ENCODE data around the gene CYP26C1.

Gene CYP26C1, protein sequence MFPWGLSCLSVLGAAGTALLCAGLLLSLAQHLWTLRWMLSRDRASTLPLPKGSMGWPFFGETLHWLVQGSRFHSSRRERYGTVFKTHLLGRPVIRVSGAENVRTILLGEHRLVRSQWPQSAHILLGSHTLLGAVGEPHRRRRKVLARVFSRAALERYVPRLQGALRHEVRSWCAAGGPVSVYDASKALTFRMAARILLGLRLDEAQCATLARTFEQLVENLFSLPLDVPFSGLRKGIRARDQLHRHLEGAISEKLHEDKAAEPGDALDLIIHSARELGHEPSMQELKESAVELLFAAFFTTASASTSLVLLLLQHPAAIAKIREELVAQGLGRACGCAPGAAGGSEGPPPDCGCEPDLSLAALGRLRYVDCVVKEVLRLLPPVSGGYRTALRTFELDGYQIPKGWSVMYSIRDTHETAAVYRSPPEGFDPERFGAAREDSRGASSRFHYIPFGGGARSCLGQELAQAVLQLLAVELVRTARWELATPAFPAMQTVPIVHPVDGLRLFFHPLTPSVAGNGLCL

GRCh38 chr10:93059975-93060886 lies at the start of gene CYP26C1:
Gene CYP26C1 (plus strand): TSS chr10:93060798. CDS start chr10:93061264, 466 bp downstream.
- DNase-seq (ENCODE audit: low read depth in 2 of 2, low spot score in 1 of 2): no peak

DNA sequence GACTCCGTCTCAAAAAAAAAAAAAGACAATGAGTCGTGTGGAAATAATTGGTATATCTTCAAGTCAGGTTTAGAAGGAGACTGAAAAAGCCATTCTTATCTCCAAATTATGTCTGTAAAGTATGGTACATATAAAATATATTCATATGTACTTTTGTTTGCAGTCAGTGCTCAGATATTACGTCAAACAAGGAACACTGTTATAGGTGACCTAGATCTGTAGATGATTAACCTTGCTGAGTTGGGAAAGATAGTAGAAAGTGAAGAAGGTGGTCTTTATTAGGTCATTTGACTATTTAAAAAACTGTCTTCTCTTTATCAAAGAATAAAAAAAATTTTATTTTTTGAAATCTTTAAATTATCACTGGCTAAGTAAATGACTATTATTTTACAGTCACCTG lies 44.9 kb upstream of the CYP26C1 start:
- no peak for DNase-seq (ENCODE audit: low read depth in 2 of 2, low spot score in 1 of 2)

DNA sequence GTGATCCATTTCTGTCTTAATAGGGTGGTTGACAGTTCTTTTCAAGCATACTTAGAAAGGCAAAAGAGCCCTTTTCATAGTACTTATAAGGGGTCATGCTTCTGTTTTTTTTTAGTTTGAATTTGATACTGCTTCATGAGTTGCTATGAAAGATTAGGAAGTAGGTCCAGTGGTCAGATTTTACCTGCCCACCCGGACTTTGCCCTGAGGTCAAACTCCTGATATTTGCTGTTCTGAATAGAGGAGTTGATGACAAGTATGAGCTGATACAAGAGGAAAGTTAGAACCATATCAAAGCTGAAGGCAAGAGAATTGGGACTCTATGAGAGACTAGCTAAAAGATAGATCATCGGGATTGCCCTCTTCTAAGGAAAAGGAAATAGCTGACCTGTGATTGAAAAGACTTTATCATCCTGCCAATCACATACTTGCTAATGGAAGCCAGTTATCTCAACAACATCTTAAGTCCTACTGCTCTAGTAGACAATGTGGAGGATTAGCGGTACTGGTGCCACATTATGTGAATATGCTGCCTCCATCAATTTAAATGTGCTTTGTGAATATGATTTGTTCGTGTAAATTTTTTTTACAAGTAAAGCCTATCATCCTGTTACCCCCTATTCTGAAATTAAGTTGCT lies 37.5 kb upstream of the CYP26C1 start:
- DNase-seq (ENCODE audit: low read depth in 2 of 2, low spot score in 1 of 2): no peak

DNA sequence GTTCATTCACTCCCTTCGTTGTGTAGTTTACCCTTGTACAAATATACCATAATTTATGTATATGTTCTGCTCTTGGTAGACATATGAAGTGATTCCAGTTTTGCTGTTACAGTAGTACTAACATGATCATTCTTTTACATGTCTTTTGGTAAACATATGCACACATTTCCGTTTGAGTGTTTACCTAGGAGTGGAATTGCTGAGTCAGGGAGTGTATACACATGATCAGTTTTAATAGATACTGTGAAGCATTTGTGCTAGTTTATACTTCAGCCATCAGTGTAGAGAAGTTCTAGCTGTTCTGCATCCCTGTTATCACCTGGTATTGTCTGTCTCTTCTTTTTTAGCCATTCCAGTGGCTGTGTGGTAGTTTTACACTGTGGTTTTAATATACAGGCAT lies 34.5 kb upstream of the CYP26C1 start:
- no peak for DNase-seq (ENCODE audit: low read depth in 2 of 2, low spot score in 1 of 2)

DNA sequence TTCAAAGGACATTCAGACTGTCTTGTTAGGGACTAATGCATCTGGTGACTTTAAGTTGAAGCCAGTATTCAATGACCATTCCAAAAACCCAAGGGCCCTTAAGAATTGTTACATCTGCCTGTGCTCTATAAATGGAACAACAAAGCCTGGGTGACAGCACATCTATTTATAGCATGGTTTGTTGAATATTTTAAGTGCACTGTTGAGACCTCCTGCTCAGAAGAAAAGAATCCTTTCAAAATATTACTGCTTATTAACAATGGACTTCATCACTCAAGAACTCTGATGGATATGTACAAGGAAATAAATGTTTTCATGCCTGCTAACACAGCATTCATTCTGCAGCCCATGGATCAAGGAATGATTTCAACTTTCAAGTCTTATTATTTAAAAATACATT lies 33.1 kb upstream of the CYP26C1 start:
- no peak for DNase-seq (ENCODE audit: low read depth in 2 of 2, low spot score in 1 of 2)

DNA sequence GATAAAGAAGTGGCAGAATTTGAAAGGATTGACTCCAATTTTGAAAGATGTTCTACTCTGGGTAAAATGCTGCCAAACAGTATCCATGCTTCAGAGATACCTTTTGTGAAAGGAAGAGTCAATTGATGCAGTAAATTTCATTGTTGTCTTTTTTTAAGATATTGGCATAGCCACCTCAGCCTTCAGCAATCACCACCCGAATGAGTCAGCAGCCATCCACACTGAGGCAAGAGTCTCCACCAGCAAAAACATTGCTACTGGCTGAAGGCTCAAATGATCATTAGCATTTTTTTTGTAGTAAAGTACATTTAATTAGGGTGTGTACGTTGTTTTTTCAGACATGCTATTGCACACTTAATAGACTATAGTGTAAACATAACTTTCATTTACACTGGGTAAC lies 31.7 kb upstream of the CYP26C1 start:
- no peak for DNase-seq (ENCODE audit: low read depth in 2 of 2, low spot score in 1 of 2)

DNA sequence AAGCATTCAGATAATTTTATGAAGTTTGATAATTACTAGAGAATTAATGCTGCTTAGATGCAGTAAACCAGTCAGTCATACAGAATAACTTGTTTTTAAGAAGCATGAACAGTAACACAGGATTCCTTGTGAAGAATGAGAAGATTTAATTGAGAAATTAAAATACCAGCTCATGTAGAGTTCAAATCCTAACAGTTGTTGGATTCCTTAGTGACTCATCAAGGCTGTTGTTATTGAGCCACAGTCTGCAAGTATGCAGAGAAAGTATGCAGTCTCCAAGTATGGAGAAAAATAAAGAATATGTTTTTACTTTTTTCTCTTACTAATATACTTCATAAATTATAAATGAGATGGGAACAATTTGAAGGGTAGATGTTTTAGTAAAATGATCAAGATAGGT lies 30.2 kb upstream of the CYP26C1 start:
- no peak for DNase-seq (ENCODE audit: low read depth in 2 of 2, low spot score in 1 of 2)

- DNase-seq (ENCODE audit: low read depth in 2 of 2, low spot score in 1 of 2): no peak
These were observed 28.3 kb upstream of the CYP26C1 start for GRCh38 chr10:93032105-93032808.

DNA sequence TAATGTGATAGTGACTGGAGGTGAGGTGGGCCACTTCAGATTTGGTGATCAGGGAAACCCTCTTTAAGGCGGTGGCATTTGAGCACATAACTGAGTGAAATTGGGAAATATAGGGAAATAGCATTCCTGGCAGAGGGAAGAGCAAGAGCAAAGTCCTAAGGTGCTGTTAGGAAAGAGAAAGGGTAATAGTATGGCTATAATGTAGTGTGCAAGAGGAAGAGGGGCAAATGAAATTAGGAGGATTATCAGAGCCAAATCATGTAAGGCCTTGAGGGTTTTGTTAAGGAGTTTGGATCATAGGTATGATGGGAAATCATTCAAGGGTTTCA lies 27.8 kb upstream of the CYP26C1 start:
- DNase-seq (ENCODE audit: low read depth in 2 of 2, low spot score in 1 of 2): no peak

- no peak for DNase-seq (ENCODE audit: low read depth in 2 of 2, low spot score in 1 of 2)
These were observed 26.2 kb upstream of the CYP26C1 start for GRCh38 chr10:93034426-93034825.

GRCh38 chr10:93039110-93039509 lies 21.5 kb upstream of the CYP26C1 start:
- no peak for DNase-seq (ENCODE audit: low read depth in 2 of 2, low spot score in 1 of 2)

GRCh38 chr10:93039721-93040120 lies 20.9 kb upstream of the CYP26C1 start:
- no peak for DNase-seq (ENCODE audit: low read depth in 2 of 2, low spot score in 1 of 2)

GRCh38 chr10:93054486-93054885 lies 6.1 kb upstream of the CYP26C1 start:
- DNase-seq (ENCODE audit: low read depth in 2 of 2, low spot score in 1 of 2): no peak

GRCh38 chr10:93058139-93058538 lies 2.5 kb upstream of the CYP26C1 start:
- DNase-seq (ENCODE audit: low read depth in 2 of 2, low spot score in 1 of 2): no peak

- no peak for DNase-seq (ENCODE audit: low read depth in 2 of 2, low spot score in 1 of 2)
These were observed 442 bp downstream of the CYP26C1 start for GRCh38 chr10:93060887-93061593.

GRCh38 chr10:93061594-93062513 lies 1.3 kb downstream of the CYP26C1 start:
- no peak for DNase-seq (ENCODE audit: low read depth in 2 of 2, low spot score in 1 of 2)

DNA sequence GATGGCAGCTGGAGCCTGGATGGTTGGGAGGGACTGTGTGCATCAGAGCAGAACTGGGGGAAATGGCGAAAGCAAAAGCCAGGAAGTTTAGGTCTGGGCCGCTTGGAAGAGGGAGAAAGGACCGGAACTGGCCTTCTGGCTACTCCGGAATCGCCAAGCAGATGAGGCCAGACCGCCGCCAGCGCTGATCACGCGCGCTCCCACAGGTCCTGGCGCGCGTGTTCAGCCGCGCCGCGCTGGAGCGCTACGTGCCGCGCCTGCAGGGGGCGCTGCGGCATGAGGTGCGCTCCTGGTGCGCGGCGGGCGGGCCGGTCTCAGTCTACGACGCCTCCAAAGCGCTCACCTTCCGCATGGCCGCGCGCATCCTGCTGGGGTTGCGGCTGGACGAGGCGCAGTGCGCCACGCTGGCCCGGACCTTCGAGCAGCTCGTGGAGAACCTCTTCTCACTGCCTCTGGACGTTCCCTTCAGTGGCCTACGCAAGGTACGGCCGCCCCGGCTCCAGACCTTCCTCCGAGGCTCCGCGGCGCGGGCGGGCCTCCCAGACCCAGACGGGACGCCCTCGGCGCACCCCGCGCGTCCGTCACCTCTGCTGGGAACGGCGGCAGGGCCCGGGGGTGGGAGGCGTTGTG lies 2.0 kb downstream of the CYP26C1 start:
- no peak for DNase-seq (ENCODE audit: low read depth in 2 of 2, low spot score in 1 of 2)

DNA sequence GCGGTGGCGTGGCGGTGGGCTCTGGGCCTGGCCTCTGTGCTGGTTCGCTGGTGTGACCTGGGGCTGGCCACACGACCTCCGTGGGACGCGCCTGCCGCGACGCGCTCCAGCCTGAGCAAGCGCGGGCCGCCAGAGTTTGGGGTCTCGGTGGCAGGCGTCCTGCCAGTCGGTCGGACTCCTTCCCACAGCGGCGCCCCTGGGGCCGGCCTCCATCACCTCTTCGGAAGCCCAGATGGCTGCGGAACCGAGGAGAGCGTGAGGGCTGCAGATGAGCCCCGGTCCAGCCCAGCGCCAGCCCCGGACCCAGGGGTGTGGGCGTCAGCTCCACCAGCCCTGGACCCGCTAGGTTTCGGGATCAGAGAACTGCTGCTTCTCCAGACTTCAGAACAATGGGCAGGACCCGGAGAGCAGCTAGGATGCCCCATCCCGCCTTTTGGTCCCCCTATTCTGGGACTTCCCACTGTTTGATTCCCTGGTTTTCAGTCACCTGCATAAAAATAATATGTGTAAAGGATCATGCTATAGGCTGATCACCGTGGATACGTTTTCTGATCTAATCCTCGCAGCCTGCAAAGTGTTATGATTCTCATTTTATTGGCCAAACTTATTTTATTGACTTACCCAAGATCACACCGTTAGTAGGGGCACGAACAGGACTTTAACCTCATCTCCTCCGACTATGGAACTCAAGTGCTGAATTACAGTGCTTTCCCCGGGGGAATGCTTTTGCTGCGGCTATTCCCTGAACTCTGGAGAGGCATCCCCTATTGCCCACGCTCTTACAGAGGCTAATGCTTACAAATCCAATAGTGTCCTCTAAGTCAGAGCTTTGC lies 2.8 kb downstream of the CYP26C1 start:
- DNase-seq (ENCODE audit: low read depth in 2 of 2, low spot score in 1 of 2): no peak
